ENCODE results near the gene DMD. TPM values are rescaled to one million over a fixed set of nuclear protein-coding genes. Genes with fewer than 3 reads are reported as not detected.

DMD gene
- total and polyA plus RNA-seq, 4 donors: 3.9 to 73.8 (median 11.2) TPM

GRCh38 chrX:31423609-31424189 is 1787.7 kb downstream of the DMD start:
- peaks cover 0 to 6% (median 0%) of the 10 kb centered on the region in 3 donors for H3K27me3 ChIP-seq (ENCODE audit: control insufficient read depth in 3 of 3, insufficient read depth in 3 of 3, low read length in 2 of 3)
- peaks cover 0 to 3% (median 0%) of the 10 kb centered on the region in 4 donors for H3K9me3 ChIP-seq (ENCODE audit: control insufficient read depth in 4 of 4, insufficient read depth in 3 of 4, low read length in 3 of 4)
- no peaks in the 10 kb centered on the region for H3K36me3 ChIP-seq (ENCODE audit: control insufficient read depth in 4 of 4, insufficient read depth in 4 of 4, low read length in 4 of 4)
- no peak overlapping the region for H3K27ac ChIP-seq (ENCODE audit: low read depth in 1 of 2, low read length in 1 of 2)
- ATAC-seq (ENCODE audit: insufficient read depth, low FRiP score) (no peak), DNase-seq (peak; percentile 80 to 91 (median 89))
- TF ChIP-seq, protein P1, sequence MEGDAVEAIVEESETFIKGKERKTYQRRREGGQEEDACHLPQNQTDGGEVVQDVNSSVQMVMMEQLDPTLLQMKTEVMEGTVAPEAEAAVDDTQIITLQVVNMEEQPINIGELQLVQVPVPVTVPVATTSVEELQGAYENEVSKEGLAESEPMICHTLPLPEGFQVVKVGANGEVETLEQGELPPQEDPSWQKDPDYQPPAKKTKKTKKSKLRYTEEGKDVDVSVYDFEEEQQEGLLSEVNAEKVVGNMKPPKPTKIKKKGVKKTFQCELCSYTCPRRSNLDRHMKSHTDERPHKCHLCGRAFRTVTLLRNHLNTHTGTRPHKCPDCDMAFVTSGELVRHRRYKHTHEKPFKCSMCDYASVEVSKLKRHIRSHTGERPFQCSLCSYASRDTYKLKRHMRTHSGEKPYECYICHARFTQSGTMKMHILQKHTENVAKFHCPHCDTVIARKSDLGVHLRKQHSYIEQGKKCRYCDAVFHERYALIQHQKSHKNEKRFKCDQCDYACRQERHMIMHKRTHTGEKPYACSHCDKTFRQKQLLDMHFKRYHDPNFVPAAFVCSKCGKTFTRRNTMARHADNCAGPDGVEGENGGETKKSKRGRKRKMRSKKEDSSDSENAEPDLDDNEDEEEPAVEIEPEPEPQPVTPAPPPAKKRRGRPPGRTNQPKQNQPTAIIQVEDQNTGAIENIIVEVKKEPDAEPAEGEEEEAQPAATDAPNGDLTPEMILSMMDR (IDR thresholded peaks at IDR 0.05; ENCODE audit: control extremely low read depth, extremely low read depth): no peak
- no peak overlapping the region for H3K4me3 ChIP-seq
- H3K9ac ChIP-seq (ENCODE audit: insufficient read depth in 1 of 2, low read length in 2 of 2): no peak overlapping the region
- peaks cover 0 to 2% (median 0%) of the 10 kb centered on the region in 5 donors for H3K4me1 ChIP-seq (ENCODE audit: control insufficient read depth in 5 of 5, insufficient read depth in 5 of 5, low read length in 5 of 5)
- WGBS, 2 donors: 40 to 46% methylated on average over 6 of the region's 6 CpGs

DNA sequence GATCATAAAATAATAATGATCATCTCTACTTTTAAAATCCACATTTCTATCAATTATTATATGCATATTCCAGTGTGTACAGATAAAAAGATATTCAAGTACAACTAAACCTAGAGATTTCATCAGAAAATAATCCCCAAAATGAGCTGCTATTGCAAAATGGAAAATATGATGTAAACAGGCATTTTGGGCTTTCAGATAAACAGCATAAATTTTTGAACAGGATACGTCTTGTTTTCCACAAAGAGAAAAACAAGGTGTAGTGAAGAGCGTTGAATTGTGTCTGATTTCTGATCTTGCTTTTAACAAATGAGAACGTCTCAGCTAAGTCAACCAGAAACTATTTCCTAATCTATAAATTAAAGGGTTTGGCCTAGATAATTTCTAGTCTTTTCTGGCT is 1789.9 kb downstream of the DMD start:
- DNase-seq (peak in 2 of 3 donors; percentile 13 to 42), ATAC-seq (ENCODE audit: insufficient read depth, low FRiP score) (no peak)
- Histone ChIP-seq H3K9ac (ENCODE audit: insufficient read depth in 1 of 2, low read length in 2 of 2) (no peak overlapping the region), H3K27ac (ENCODE audit: low read depth in 1 of 2, low read length in 1 of 2) (no peak overlapping the region), H3K9me3 (ENCODE audit: control insufficient read depth in 4 of 4, insufficient read depth in 3 of 4, low read length in 3 of 4) (peaks cover 0 to 3% (median 0%) of the 10 kb centered on the region in 4 donors), H3K4me1 (ENCODE audit: control insufficient read depth in 5 of 5, insufficient read depth in 5 of 5, low read length in 5 of 5) (peaks cover 0 to 2% (median 0%) of the 10 kb centered on the region in 5 donors), H3K27me3 (ENCODE audit: control insufficient read depth in 3 of 3, insufficient read depth in 3 of 3, low read length in 2 of 3) (peaks cover 0 to 8% (median 0%) of the 10 kb centered on the region in 3 donors), H3K36me3 (ENCODE audit: control insufficient read depth in 4 of 4, insufficient read depth in 4 of 4, low read length in 4 of 4) (no peaks in the 10 kb centered on the region), H3K4me3 (no peak overlapping the region)
- TF ChIP-seq, protein P1 (IDR thresholded peaks at IDR 0.05; ENCODE audit: control extremely low read depth, extremely low read depth): no peak
- 75 to 82% methylated on average over 3 of the region's 3 CpGs for WGBS, 2 donors

GRCh38 chrX:31420711-31421151 is 1790.6 kb downstream of the DMD start:
- no peak overlapping the region for H3K27ac ChIP-seq (ENCODE audit: low read depth in 1 of 2, low read length in 1 of 2)
- H3K9ac ChIP-seq (ENCODE audit: insufficient read depth in 1 of 2, low read length in 2 of 2): no peak overlapping the region
- ATAC-seq (ENCODE audit: insufficient read depth, low FRiP score) (no peak), DNase-seq (peak in 1 of 3 donors; percentile 17)
- TF ChIP-seq, protein P1 (IDR thresholded peaks at IDR 0.05; ENCODE audit: control extremely low read depth, extremely low read depth): no peak
- peaks cover 0 to 8% (median 0%) of the 10 kb centered on the region in 3 donors for H3K27me3 ChIP-seq (ENCODE audit: control insufficient read depth in 3 of 3, insufficient read depth in 3 of 3, low read length in 2 of 3)
- H3K4me1 ChIP-seq (ENCODE audit: control insufficient read depth in 5 of 5, insufficient read depth in 5 of 5, low read length in 5 of 5): peaks cover 0 to under 1% (median 0%) of the 10 kb centered on the region in 5 donors
- no peak overlapping the region for H3K4me3 ChIP-seq
- 85 to 93% methylated on average over 3 of the region's 3 CpGs for WGBS, 2 donors
- H3K36me3 ChIP-seq (ENCODE audit: control insufficient read depth in 4 of 4, insufficient read depth in 4 of 4, low read length in 4 of 4): no peaks in the 10 kb centered on the region
- peaks cover 0 to 3% (median 0%) of the 10 kb centered on the region in 4 donors for H3K9me3 ChIP-seq (ENCODE audit: control insufficient read depth in 4 of 4, insufficient read depth in 3 of 4, low read length in 3 of 4)

Measured in lung (tissue), 12 donors.